OCI-LY1 (cell line): ENCODE results near the gene ICAM5.

Source experiments
- H2AFZ ChIP-seq: fragments of 200-600 bp; sonication (generic), shearing (Covaris generic); 2 replicates; pipeline ENCODE4 v1.6.0; 2014; ENCODE audit warnings: antibody characterized with exemption, mild to moderate bottlenecking, low read length
- H3F3A ChIP-seq: fragments of 200-600 bp; sonication (generic), shearing (Covaris generic); 2 replicates; pipeline ENCODE4 v1.6.0; 2014; ENCODE audit warnings: mild to moderate bottlenecking, antibody characterized with exemption, low read length, moderate library complexity; ENCODE audit not compliant: insufficient read depth
- H3K27ac ChIP-seq: fragments of 200-600 bp; sonication (generic); 2 replicates; pipeline ENCODE4 v1.5.1; 2014; ENCODE audit warnings: low read length, mixed run types, mild to moderate bottlenecking, low read depth; ENCODE audit not compliant: poor library complexity, severe bottlenecking
- H3K27me3 ChIP-seq: fragments of 200-600 bp; sonication (generic); 2 replicates; pipeline ENCODE4 v1.6.0; 2014; ENCODE audit warnings: antibody characterized with exemption, mild to moderate bottlenecking, low read length, moderate library complexity; ENCODE audit not compliant: insufficient read depth
- H3K36me3 ChIP-seq: fragments of 200-600 bp; sonication (generic); 2 replicates; pipeline ENCODE4 v1.6.1; 2014; ENCODE audit warnings: mild to moderate bottlenecking, antibody characterized with exemption, low read length, moderate library complexity, mixed read lengths; ENCODE audit not compliant: insufficient read depth
- H3K4me1 ChIP-seq: fragments of 200-600 bp; sonication (generic); 2 replicates; pipeline ENCODE4 v1.5.1; 2014; ENCODE audit warnings: mild to moderate bottlenecking, low read length, moderate library complexity; ENCODE audit not compliant: insufficient read depth, severe bottlenecking
- H3K4me2 ChIP-seq: fragments of 200-600 bp; sonication (generic), shearing (Covaris generic); 2 replicates; pipeline ENCODE4 v1.6.1; 2014; ENCODE audit warnings: low read length
- H3K4me3 ChIP-seq: fragments of 200-600 bp; sonication (generic); 2 replicates; pipeline ENCODE4 v1.5.1; 2014; ENCODE audit warnings: low read length, low read depth, mild to moderate bottlenecking, mixed read lengths; ENCODE audit not compliant: poor library complexity, severe bottlenecking
- H3K79me2 ChIP-seq: fragments of 200-600 bp; shearing (Covaris generic); 2 replicates; pipeline ENCODE4 v1.6.1; 2016; ENCODE audit warnings: mixed run types, low read length, mixed read lengths; ENCODE audit not compliant: insufficient read depth
- H3K9ac ChIP-seq: fragments of 200-600 bp; sonication (generic), shearing (Covaris generic); 2 replicates; pipeline ENCODE4 v1.6.1; 2014; ENCODE audit warnings: mild to moderate bottlenecking, low read length, mixed read lengths
- H3K9me2 ChIP-seq: fragments of 200-600 bp; sonication (generic), shearing (Covaris generic); 2 replicates; pipeline ENCODE4 v1.6.1; 2014; ENCODE audit warnings: low read depth, mild to moderate bottlenecking, low read length, mixed read lengths
- H3K9me3 ChIP-seq: fragments of 200-600 bp; shearing (Covaris generic); 2 replicates; pipeline ENCODE4 v1.6.1; 2014; ENCODE audit warnings: low read length, mixed read lengths
- H4K20me1 ChIP-seq: fragments of 200-600 bp; sonication (generic), shearing (Covaris generic); 2 replicates; pipeline ENCODE4 v1.6.0; 2016; ENCODE audit warnings: mild to moderate bottlenecking, low read length; ENCODE audit not compliant: insufficient read depth
- EZH2 ChIP-seq: fragments of 200-600 bp; sonication (generic), shearing (Covaris generic); IDR thresholded peaks from 2 replicates; pipeline ENCODE4 v1.8.0; 2017; ENCODE audit warnings: borderline replicate concordance, mixed run types, mild to moderate bottlenecking, antibody characterized with exemption, low read length, moderate library complexity, mixed read lengths
- TF ChIP-seq, protein P1 (sequence below): fragments of 200-600 bp; sonication (generic), shearing (Covaris generic); IDR thresholded peaks from 2 replicates; pipeline ENCODE4 v1.5.1; 2017; ENCODE audit warnings: mild to moderate bottlenecking, antibody characterized with exemption, low read length, moderate library complexity, mixed read lengths

The ICAM5 gene

DNA sequence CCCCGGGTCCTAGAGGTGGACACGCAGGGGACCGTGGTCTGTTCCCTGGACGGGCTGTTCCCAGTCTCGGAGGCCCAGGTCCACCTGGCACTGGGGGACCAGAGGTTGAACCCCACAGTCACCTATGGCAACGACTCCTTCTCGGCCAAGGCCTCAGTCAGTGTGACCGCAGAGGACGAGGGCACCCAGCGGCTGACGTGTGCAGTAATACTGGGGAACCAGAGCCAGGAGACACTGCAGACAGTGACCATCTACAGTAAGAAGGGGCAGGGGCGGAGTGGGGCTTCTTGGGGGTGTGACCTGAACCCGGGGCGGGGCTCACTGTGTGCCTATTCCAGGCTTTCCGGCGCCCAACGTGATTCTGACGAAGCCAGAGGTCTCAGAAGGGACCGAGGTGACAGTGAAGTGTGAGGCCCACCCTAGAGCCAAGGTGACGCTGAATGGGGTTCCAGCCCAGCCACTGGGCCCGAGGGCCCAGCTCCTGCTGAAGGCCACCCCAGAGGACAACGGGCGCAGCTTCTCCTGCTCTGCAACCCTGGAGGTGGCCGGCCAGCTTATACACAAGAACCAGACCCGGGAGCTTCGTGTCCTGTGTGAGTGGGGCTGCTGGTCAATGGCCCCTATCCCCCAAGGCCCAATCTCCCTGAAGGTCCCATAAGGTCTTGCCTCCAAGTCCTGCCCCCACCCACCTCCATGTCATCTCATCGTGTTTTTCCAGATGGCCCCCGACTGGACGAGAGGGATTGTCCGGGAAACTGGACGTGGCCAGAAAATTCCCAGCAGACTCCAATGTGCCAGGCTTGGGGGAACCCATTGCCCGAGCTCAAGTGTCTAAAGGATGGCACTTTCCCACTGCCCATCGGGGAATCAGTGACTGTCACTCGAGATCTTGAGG, 5.4 kb upstream of the ICAM5 start:
- TF ChIP-seq EZH2: no peak
- TF ChIP-seq, protein P1, sequence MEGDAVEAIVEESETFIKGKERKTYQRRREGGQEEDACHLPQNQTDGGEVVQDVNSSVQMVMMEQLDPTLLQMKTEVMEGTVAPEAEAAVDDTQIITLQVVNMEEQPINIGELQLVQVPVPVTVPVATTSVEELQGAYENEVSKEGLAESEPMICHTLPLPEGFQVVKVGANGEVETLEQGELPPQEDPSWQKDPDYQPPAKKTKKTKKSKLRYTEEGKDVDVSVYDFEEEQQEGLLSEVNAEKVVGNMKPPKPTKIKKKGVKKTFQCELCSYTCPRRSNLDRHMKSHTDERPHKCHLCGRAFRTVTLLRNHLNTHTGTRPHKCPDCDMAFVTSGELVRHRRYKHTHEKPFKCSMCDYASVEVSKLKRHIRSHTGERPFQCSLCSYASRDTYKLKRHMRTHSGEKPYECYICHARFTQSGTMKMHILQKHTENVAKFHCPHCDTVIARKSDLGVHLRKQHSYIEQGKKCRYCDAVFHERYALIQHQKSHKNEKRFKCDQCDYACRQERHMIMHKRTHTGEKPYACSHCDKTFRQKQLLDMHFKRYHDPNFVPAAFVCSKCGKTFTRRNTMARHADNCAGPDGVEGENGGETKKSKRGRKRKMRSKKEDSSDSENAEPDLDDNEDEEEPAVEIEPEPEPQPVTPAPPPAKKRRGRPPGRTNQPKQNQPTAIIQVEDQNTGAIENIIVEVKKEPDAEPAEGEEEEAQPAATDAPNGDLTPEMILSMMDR: no peak
- H3K9me2 ChIP-seq: no peaks in the 10 kb centered on the region
- H3K27ac ChIP-seq: no peak overlapping the region
- peaks cover 11% of the 10 kb centered on the region for H3K36me3 ChIP-seq
- no peak overlapping the region for H3K4me2 ChIP-seq
- H3K4me3 ChIP-seq: no peak overlapping the region
- H3K9me3 ChIP-seq: no peaks in the 10 kb centered on the region
- H3K27me3 ChIP-seq: no peaks in the 10 kb centered on the region
- no peaks in the 10 kb centered on the region for H4K20me1 ChIP-seq
- peaks cover 19% of the 10 kb centered on the region for H3K4me1 ChIP-seq
- no peaks in the 10 kb centered on the region for H3K79me2 ChIP-seq
- H3K9ac ChIP-seq: no peak overlapping the region
- H3F3A ChIP-seq: no peaks in the 10 kb centered on the region
- H2AFZ ChIP-seq: no peak overlapping the region

DNA sequence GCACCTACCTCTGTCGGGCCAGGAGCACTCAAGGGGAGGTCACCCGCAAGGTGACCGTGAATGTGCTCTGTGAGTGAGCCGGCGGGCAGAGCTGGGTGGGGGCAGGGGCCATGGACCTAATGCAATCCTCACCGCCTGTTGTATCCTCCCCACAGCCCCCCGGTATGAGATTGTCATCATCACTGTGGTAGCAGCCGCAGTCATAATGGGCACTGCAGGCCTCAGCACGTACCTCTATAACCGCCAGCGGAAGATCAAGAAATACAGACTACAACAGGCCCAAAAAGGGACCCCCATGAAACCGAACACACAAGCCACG, 4.8 kb upstream of the ICAM5 start:
- H3K79me2 ChIP-seq: no peaks in the 10 kb centered on the region
- H3K27ac ChIP-seq: no peak overlapping the region
- H3K4me2 ChIP-seq: no peak overlapping the region
- H3F3A ChIP-seq: no peaks in the 10 kb centered on the region
- H3K4me1 ChIP-seq: peaks cover 25% of the 10 kb centered on the region
- H3K9me3 ChIP-seq: no peaks in the 10 kb centered on the region
- H4K20me1 ChIP-seq: no peaks in the 10 kb centered on the region
- H2AFZ ChIP-seq: no peak overlapping the region
- TF ChIP-seq, protein P1: no peak
- no peak for TF ChIP-seq EZH2
- no peak overlapping the region for H3K4me3 ChIP-seq
- no peak overlapping the region for H3K9ac ChIP-seq
- peaks cover 11% of the 10 kb centered on the region for H3K36me3 ChIP-seq
- no peaks in the 10 kb centered on the region for H3K9me2 ChIP-seq
- H3K27me3 ChIP-seq: no peaks in the 10 kb centered on the region

DNA sequence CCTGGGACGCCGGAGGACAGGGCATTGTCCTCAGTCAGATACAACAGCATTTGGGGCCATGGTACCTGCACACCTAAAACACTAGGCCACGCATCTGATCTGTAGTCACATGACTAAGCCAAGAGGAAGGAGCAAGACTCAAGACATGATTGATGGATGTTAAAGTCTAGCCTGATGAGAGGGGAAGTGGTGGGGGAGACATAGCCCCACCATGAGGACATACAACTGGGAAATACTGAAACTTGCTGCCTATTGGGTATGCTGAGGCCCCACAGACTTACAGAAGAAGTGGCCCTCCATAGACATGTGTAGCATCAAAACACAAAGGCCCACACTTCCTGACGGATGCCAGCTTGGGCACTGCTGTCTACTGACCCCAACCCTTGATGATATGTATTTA, 4.4 kb upstream of the ICAM5 start:
- no peak overlapping the region for H3K27ac ChIP-seq
- H3K9me3 ChIP-seq: no peaks in the 10 kb centered on the region
- H3K4me1 ChIP-seq: peaks cover 30% of the 10 kb centered on the region
- no peaks in the 10 kb centered on the region for H3K79me2 ChIP-seq
- H3K36me3 ChIP-seq: peaks cover 11% of the 10 kb centered on the region
- no peaks in the 10 kb centered on the region for H3K9me2 ChIP-seq
- no peaks in the 10 kb centered on the region for H4K20me1 ChIP-seq
- no peak overlapping the region for H3K4me3 ChIP-seq
- no peak overlapping the region for H3K9ac ChIP-seq
- H3K27me3 ChIP-seq: no peaks in the 10 kb centered on the region
- no peak overlapping the region for H3K4me2 ChIP-seq
- TF ChIP-seq, protein P1: no peak
- no peak for TF ChIP-seq EZH2
- H2AFZ ChIP-seq: no peak overlapping the region
- H3F3A ChIP-seq: no peaks in the 10 kb centered on the region
